Keratinocyte (primary cell): ENCODE measurements around the gene SLC13A3. TPM values are rescaled to one million over a fixed set of nuclear protein-coding genes. Genes with fewer than 3 reads are reported as not detected.

Experiments
- DNase-seq: peaks from one replicate; pipeline ENCODE4 v3.0.0-alpha.2; 2011; ENCODE audit warnings: low read depth, missing footprints, low spot score
- FAIRE-seq: peaks from 2 replicates; lab custom pipeline; 2011; peaks lifted over from hg19 to GRCh38; lab: Jason Lieb, UNC
- H2AFZ ChIP-seq: 2 replicates; pipeline ENCODE4 v1.6.0; 2012; ENCODE audit warnings: low read length, control low read depth, inconsistent platforms; ENCODE audit not compliant: control insufficient read depth
- H3K27ac ChIP-seq: 2 replicates; pipeline ENCODE4 v1.5.1; 2011; ENCODE audit warnings: low read length; ENCODE audit not compliant: control insufficient read depth, insufficient read depth
- H3K27me3 ChIP-seq: 3 replicates; pipeline ENCODE4 v1.6.0; 2011; ENCODE audit warnings: low read length; ENCODE audit not compliant: control insufficient read depth, insufficient read depth; ENCODE audit errors: extremely low read depth
- H3K36me3 ChIP-seq, 2 experiments: 2 replicates in 1 of 2; 3 replicates in 1 of 2; pipeline ENCODE4 v1.5.1; 2011; ENCODE audit warnings: low read length in 2 of 2, mild to moderate bottlenecking in 1 of 2; ENCODE audit not compliant: control insufficient read depth in 2 of 2, insufficient read depth in 2 of 2; ENCODE audit errors: extremely low read depth in 1 of 2
- H3K4me1 ChIP-seq: 3 replicates; pipeline ENCODE4 v1.5.1; 2011; ENCODE audit warnings: low read length; ENCODE audit not compliant: control insufficient read depth, insufficient read depth; ENCODE audit errors: extremely low read depth
- H3K4me2 ChIP-seq: 3 replicates; pipeline ENCODE4 v1.6.0; 2011; ENCODE audit warnings: low read depth, low read length; ENCODE audit not compliant: control insufficient read depth, insufficient read depth; ENCODE audit errors: extremely low read depth
- H3K4me3 ChIP-seq, 3 experiments: fragments of 200-600 bp in 1 of 3; sonication (generic) in 1 of 3; 2 replicates in 2 of 3; 3 replicates in 1 of 3; pipeline ENCODE4 v1.5.1; 2011 to 2016; ENCODE audit warnings: low read length in 3 of 3, mild to moderate bottlenecking in 3 of 3, control low read depth in 2 of 3, inconsistent platforms in 1 of 3, low read depth in 1 of 3, mixed read lengths in 1 of 3, mixed run types in 1 of 3, moderate library complexity in 1 of 3; ENCODE audit not compliant: control insufficient read depth in 2 of 3, insufficient read depth in 2 of 3; ENCODE audit errors: extremely low read depth in 1 of 3
- H3K79me2 ChIP-seq: 2 replicates; pipeline ENCODE4 v1.6.0; 2012; ENCODE audit warnings: low read length; ENCODE audit not compliant: control insufficient read depth, insufficient read depth
- H3K9ac ChIP-seq: 3 replicates; pipeline ENCODE4 v1.6.0; 2011; ENCODE audit warnings: low read length; ENCODE audit not compliant: control insufficient read depth, insufficient read depth; ENCODE audit errors: extremely low read depth
- H3K9me1 ChIP-seq: 3 replicates; pipeline ENCODE4 v1.6.0; 2011; ENCODE audit warnings: low read length; ENCODE audit not compliant: control insufficient read depth, insufficient read depth; ENCODE audit errors: extremely low read depth
- H3K9me3 ChIP-seq: 2 replicates; pipeline ENCODE4 v1.5.1; 2012; ENCODE audit warnings: low read depth, low read length; ENCODE audit not compliant: control insufficient read depth
- H4K20me1 ChIP-seq: 3 replicates; pipeline ENCODE4 v1.6.0; 2011; ENCODE audit warnings: low read length; ENCODE audit not compliant: control insufficient read depth, insufficient read depth; ENCODE audit errors: extremely low read depth
- CTCF ChIP-seq, 3 experiments: IDR thresholded peaks in 1 of 3; conservative IDR thresholded peaks in 1 of 3; optimal IDR thresholded peaks in 1 of 3; 2 replicates in 2 of 3; 3 replicates in 1 of 3; pipeline versions ENCODE3 to v1.5.1; 2011; ENCODE audit warnings: low read length in 3 of 3, mild to moderate bottlenecking in 3 of 3, moderate library complexity in 2 of 3, control low read depth in 1 of 3, inconsistent platforms in 1 of 3; ENCODE audit not compliant: insufficient read depth in 2 of 3; ENCODE audit errors: extremely low read depth in 1 of 3
- EZH2 ChIP-seq: IDR thresholded peaks from one replicate; pipeline ENCODE4 v1.6.1; 2012; ENCODE audit warnings: inconsistent platforms, mild to moderate bottlenecking, low read length, moderate library complexity
- dilution Hi-C: fragments of 300-500 bp; cut with MboI; formaldehyde crosslinking; loops from one replicate; pipeline ENCODE4 v1.7.0; 2020; ENCODE audit warnings: low sequenced_read_pairs; ENCODE audit not compliant: extremely low pct_ligation_motif_present
- polyA plus RNA-seq, 5 experiments: library from polyadenylated mRNA; depleted of rRNA in 3 of 5; stranded (reverse) in 3 of 5; stranded (forward) in 1 of 5; unstranded in 1 of 5; fragments of >200 nt; gene quantifications; 1 replicate in 1 of 5; 2 replicates in 3 of 5; 3 replicates in 1 of 5; pipeline versions ENCODE4 v1.2.1 to v1.2.3, GENCODE V29; 2011 to 2012; ENCODE audit warnings: missing spikeins in 2 of 5, low read depth in 1 of 5, low replicate concordance in 1 of 5

SLC13A3 gene
- polyA plus RNA-seq, 1 donor (not counting 4 experiments of a cell fraction or from before 2014, with no cell fraction given): 4.5 TPM

- TF ChIP-seq CTCF (optimal IDR thresholded peaks at IDR 0.05 in 1 of 3, IDR thresholded peaks at IDR 0.05 in 1 of 3, conservative IDR thresholded peaks at IDR 0.05 in 1 of 3; ENCODE audit: extremely low read depth in 1 of 3, insufficient read depth in 2 of 3, low read length in 3 of 3) (no peak), EZH2 (no peak)
- no peak for DNase-seq
These were observed 79.1 kb downstream of the SLC13A3 start for GRCh38 chr20:46572153-46572552.

DNA sequence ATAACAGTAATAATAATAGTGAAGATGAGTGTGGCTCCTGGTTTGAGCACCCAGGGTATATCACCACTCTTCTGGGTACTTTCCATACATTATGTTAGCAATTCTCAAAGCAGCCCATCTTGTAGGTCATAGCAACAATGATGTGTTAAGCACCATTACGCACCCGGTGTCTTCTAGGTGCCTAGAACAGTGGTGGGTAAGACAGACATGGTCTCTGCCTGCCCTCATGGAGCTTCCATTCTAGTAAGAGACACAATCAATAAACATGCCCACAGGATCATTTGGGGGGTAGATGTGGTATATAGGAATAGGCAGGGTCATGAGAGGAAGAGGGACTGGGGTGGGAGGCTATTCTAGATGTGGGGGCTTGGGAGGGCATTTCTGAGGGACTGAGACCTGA, 79.8 kb downstream of the SLC13A3 start:
- Histone ChIP-seq H3K27ac (no peak overlapping the region), H3K9me1 (no peaks in the 10 kb centered on the region), H3K79me2 (no peaks in the 10 kb centered on the region), H3K4me2 (no peak overlapping the region), H3K9me3 (no peaks in the 10 kb centered on the region), H2AFZ (no peak overlapping the region), H3K9ac (no peak overlapping the region), H3K4me3 (no peak overlapping the region), H3K36me3 (no peaks in the 10 kb centered on the region), H3K27me3 (no peaks in the 10 kb centered on the region), H4K20me1 (no peaks in the 10 kb centered on the region), H3K4me1 (no peaks in the 10 kb centered on the region)
- TF ChIP-seq CTCF (optimal IDR thresholded peaks at IDR 0.05 in 1 of 3, IDR thresholded peaks at IDR 0.05 in 1 of 3, conservative IDR thresholded peaks at IDR 0.05 in 1 of 3; ENCODE audit: extremely low read depth in 1 of 3, insufficient read depth in 2 of 3, low read length in 3 of 3) (no peak), EZH2 (no peak)
- dilution Hi-C loops: no loop called here
- FAIRE-seq (no peak), DNase-seq (no peak)

More at GRCh38 chr20:46572153-46572552, 79.1 kb downstream of the SLC13A3 start:
- no peaks in the 10 kb centered on the region for H3K9me1 ChIP-seq
- no peaks in the 10 kb centered on the region for H3K36me3 ChIP-seq
- no peak overlapping the region for H3K9ac ChIP-seq
- H3K27me3 ChIP-seq: no peaks in the 10 kb centered on the region
- dilution Hi-C loops: no loop called here
- H2AFZ ChIP-seq: no peak overlapping the region
- H3K9me3 ChIP-seq: no peaks in the 10 kb centered on the region
- H3K4me2 ChIP-seq: no peak overlapping the region
- FAIRE-seq: no peak
- no peak overlapping the region for H3K4me3 ChIP-seq
- no peak overlapping the region for H3K27ac ChIP-seq
- no peaks in the 10 kb centered on the region for H3K4me1 ChIP-seq
- no peaks in the 10 kb centered on the region for H3K79me2 ChIP-seq
- no peaks in the 10 kb centered on the region for H4K20me1 ChIP-seq
